Sigmoid colon (tissue), 4 donors: ENCODE measurements around the gene SPTBN5.

ENCODE experiments used
- POLR2A ChIP-seq, 2 donors: fragments of 450-650 bp; IDR thresholded peaks; one replicate each; pipeline ENCODE4 v1.6.1; 2016; ENCODE audit warnings: antibody characterized with exemption in 2 of 2, mild to moderate bottlenecking in 2 of 2, moderate library complexity in 2 of 2
- POLR2AphosphoS5 ChIP-seq, 4 donors: sonication (generic); formaldehyde crosslinking; IDR thresholded peaks; one replicate each; pipeline ENCODE4 v1.6.1; 2017; ENCODE audit warnings: antibody characterized with exemption in 4 of 4

DNA sequence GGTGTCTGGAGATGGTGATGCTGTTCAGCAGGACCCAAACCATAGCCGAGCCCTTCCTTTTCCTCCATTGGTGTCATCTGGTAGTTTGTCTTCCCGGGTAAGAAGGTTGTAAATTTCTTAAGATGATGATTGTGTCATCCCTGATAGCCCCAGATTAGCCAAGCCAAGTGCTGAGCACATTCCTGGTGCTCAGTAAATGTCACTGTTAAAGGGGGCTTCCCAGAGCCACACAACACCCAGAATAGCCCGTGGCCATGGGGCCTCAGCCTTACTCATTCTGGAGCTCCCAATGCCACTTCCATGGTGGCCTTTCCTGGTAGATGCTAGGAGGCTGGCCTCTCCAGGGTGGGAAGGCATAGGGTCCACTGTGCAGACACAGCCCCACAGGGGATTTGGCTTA, 59.8 kb downstream of the SPTBN5 start:
- TF ChIP-seq POLR2AphosphoS5 (IDR thresholded peaks at IDR 0.05) (no peak), POLR2A (IDR thresholded peaks at IDR 0.05) (no peak)
